Esophagus squamous epithelium (tissue), 5 donors: Measurements from ENCODE around the gene HK2. TPM values are rescaled to one million over a fixed set of nuclear protein-coding genes. Genes with fewer than 3 reads are reported as not detected.

Source experiments
- DNase-seq: peaks from one replicate; lab custom pipeline; 2025; lab: John Stamatoyannopoulos, UW
- H3K27ac ChIP-seq, 4 donors: fragments of 200-600 bp; sonication (generic); one replicate each; pipeline ENCODE4 v1.5.1; 2016 to 2019; ENCODE audit warnings: mild to moderate bottlenecking in 1 of 4
- H3K27me3 ChIP-seq, 4 donors: fragments of 200-600 bp; sonication (generic); 1 replicate in 3 of 4; 2 replicates in 1 of 4; pipeline versions ENCODE4 v1.5.1 to v1.6.0; 2017 to 2021; ENCODE audit warnings: antibody characterized with exemption in 1 of 4
- H3K36me3 ChIP-seq, 3 donors: fragments of 200-600 bp; sonication (generic); one replicate each; pipeline ENCODE4 v1.5.1; 2016 to 2019
- H3K4me1 ChIP-seq, 3 donors: fragments of 200-600 bp; sonication (generic); one replicate each; pipeline ENCODE4 v1.5.1; 2017 to 2019
- H3K4me3 ChIP-seq, 4 donors: fragments of 200-600 bp; sonication (generic); 1 replicate in 3 of 4; 2 replicates in 1 of 4; pipeline ENCODE4 v1.5.1; 2016 to 2019; ENCODE audit warnings: mild to moderate bottlenecking in 2 of 4, moderate library complexity in 1 of 4
- H3K9me3 ChIP-seq, 3 donors: fragments of 200-600 bp; sonication (generic); one replicate each; pipeline ENCODE4 v1.5.1; 2016 to 2019
- POLR2A ChIP-seq, 4 donors: fragments of 450-650 bp; IDR thresholded peaks; one replicate each; pipeline ENCODE4 v1.6.1; 2017; ENCODE audit warnings: antibody characterized with exemption in 4 of 4, mild to moderate bottlenecking in 4 of 4, moderate library complexity in 3 of 4
- WGBS, 2 donors: methylation state at CpG; one replicate each; pipeline ENCODE4 v1.1.5; 2018; 5-methylcytosine and 5-hydroxymethylcytosine counted together
- intact Hi-C: fragments of 100-400 bp; cut with DNase I; formaldehyde crosslinking; loops from one replicate; pipeline ENCODE4 v1.15.0; 2022
- total RNA-seq, 4 donors: library from RNA; depleted of rRNA; stranded (reverse); fragments of >200 nt; gene quantifications; one replicate each; pipeline ENCODE4 v1.1.0, GENCODE V29; 2016
- TF ChIP-seq, protein P1 (sequence below), 6 experiments: fragments of 450-650 bp in 4 of 6; fragments of 200-600 bp in 2 of 6; sonication (generic) in 2 of 6; IDR thresholded peaks; one replicate each; pipeline ENCODE4 v1.5.1; 2016 to 2019; ENCODE audit warnings: antibody characterized with exemption in 6 of 6, mild to moderate bottlenecking in 4 of 6, moderate library complexity in 4 of 6
- donor health status: DM: yes; HTN: yes; CAD: no.

HK2 gene
- total RNA-seq, 4 donors from 2014 or later = 11.2 to 45.4 (median 25.1) TPM

DNA sequence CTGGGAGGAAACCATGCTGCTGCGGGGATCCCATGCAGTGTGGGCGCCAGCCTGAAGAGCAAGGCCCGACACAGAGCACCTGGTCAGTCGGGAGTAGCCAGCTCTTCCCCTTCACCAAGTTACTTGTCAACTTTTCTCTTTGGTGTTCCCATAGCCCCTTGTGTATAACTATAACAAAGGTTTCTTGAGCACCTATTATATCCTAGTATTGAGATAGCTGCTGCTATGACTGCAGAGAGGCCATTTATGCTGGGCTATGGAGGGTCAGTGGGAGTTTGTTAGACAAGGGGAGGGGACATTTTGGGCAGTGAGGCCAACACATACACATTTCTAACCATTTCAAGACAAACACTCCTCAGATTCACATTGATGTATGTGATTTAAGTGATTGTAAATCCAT, 10.8 kb downstream of the HK2 start:
- intact Hi-C loops = no loop called here
- Histone ChIP-seq H3K4me1 (peaks cover 50 to 67% (median 56%) of the 10 kb centered on the region in 3 donors), H3K27ac (peak overlapping the region; percentile 79 to 88 (median 84)), H3K27me3 (no peaks in the 10 kb centered on the region), H3K36me3 (no peaks in the 10 kb centered on the region), H3K9me3 (no peaks in the 10 kb centered on the region), H3K4me3 (no peak overlapping the region)
- 73 to 75% methylated on average over 2 to 4 of the region's 4 CpGs for WGBS, 2 donors
- no peak for DNase-seq
- TF ChIP-seq, protein P1, sequence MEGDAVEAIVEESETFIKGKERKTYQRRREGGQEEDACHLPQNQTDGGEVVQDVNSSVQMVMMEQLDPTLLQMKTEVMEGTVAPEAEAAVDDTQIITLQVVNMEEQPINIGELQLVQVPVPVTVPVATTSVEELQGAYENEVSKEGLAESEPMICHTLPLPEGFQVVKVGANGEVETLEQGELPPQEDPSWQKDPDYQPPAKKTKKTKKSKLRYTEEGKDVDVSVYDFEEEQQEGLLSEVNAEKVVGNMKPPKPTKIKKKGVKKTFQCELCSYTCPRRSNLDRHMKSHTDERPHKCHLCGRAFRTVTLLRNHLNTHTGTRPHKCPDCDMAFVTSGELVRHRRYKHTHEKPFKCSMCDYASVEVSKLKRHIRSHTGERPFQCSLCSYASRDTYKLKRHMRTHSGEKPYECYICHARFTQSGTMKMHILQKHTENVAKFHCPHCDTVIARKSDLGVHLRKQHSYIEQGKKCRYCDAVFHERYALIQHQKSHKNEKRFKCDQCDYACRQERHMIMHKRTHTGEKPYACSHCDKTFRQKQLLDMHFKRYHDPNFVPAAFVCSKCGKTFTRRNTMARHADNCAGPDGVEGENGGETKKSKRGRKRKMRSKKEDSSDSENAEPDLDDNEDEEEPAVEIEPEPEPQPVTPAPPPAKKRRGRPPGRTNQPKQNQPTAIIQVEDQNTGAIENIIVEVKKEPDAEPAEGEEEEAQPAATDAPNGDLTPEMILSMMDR (IDR thresholded peaks at IDR 0.05) = no peak
- no peak for TF ChIP-seq POLR2A (IDR thresholded peaks at IDR 0.05)

DNA sequence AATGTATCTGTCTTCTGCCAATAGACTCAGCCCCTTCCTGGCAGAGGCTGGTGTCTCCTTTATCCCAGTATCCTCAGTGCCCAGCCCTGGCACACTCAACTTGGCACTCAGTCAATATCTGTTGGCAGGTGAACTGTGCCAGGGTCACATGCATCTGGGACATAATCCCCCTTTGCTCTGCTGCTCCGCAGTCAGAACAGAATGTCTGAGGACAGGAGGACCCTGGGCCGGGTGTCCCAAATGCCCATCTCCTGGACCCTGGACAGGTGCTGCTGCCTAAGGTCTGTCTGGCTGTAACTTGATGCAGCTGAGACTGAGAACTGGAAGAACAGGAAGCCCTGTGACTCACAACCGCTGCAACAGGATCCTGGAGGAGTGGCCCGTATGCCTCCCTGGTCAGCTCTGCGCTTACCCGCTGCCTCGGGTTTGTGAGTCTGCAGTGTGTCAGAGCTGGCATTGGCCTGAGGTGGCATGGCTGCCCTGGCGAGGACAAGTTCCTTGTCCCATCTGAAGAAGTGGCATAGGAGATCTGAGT, 11.4 kb downstream of the HK2 start:
- intact Hi-C loops = no loop called here
- no peak overlapping the region for H3K4me3 ChIP-seq
- H3K27ac ChIP-seq = peak overlapping the region; percentile 79 to 88 (median 84)
- 35 to 38% methylated on average over 2 to 6 of the region's 8 CpGs for WGBS, 2 donors
- no peaks in the 10 kb centered on the region for H3K27me3 ChIP-seq
- no peaks in the 10 kb centered on the region for H3K9me3 ChIP-seq
- peaks cover 56 to 73% (median 58%) of the 10 kb centered on the region in 3 donors for H3K4me1 ChIP-seq
- no peaks in the 10 kb centered on the region for H3K36me3 ChIP-seq
- TF ChIP-seq POLR2A (IDR thresholded peaks at IDR 0.05) = peak in 1 of 4 donors; percentile 27
- TF ChIP-seq, protein P1 (IDR thresholded peaks at IDR 0.05) = no peak
- peak; percentile 38 for DNase-seq

DNA sequence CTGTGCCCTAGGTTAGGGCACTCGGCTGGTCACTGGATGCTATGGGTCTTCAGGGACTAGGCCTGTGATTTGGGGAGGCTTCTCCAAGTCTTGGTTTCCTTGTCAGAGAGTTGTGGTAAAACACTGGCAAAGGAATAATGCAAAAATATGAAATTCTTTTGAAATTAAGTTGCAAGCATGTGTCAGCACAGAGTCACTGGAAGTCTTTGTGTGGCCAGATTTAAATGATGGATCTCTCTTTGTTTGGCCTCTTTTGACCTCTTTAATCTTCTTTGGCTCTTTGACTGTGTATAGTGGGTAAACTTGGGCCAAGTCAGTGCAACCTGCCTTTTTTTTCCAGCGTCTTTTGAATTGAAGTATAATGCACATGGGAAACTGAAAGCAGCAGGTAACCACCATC, 12.1 kb downstream of the HK2 start:
- TF ChIP-seq, protein P1 (IDR thresholded peaks at IDR 0.05) = no peak
- no peak for TF ChIP-seq POLR2A (IDR thresholded peaks at IDR 0.05)
- 37 to 53% methylated on average over 2 of the region's 2 CpGs for WGBS, 2 donors

DNA sequence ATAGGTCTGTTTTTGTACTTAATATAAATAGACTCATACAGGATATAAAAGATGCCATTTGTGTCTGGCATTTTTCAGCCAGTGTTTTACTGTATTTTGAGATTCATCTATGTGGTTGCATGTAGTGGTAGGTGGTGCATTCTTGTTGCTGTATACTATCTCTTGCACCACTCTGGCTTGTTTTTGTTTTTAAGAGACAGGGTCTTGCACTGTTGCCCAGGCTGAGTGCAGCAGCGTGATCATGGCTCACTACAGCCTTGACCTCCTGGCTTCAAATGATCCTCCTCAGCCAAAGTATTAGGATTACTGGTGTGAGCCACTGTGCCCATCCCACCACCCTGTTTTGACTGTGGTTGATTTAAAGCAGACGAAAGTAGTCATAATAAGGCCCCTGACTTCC, 12.6 kb downstream of the HK2 start:
- no peak overlapping the region for H3K4me3 ChIP-seq
- 87% methylated on average over 2 of the region's 2 CpGs; no CpG with 5 or more reads in 1 of the 2 donors for WGBS, 2 donors
- H3K36me3 ChIP-seq = peaks cover 0 to 2% (median 0%) of the 10 kb centered on the region in 3 donors
- intact Hi-C loops = no loop called here
- TF ChIP-seq, protein P1 (IDR thresholded peaks at IDR 0.05) = no peak
- no peak for TF ChIP-seq POLR2A (IDR thresholded peaks at IDR 0.05)
- no peaks in the 10 kb centered on the region for H3K9me3 ChIP-seq
- H3K27ac ChIP-seq = peak overlapping the region in 3 of 4 donors; percentile 84 to 88 (median 85)
- DNase-seq = no peak
- no peaks in the 10 kb centered on the region for H3K27me3 ChIP-seq
- peaks cover 58 to 81% (median 60%) of the 10 kb centered on the region in 3 donors for H3K4me1 ChIP-seq

More for the DNA sequence above, 12.1 kb downstream of the HK2 start:
- Histone ChIP-seq H3K27ac (peak overlapping the region; percentile 79 to 88 (median 84)), H3K27me3 (no peaks in the 10 kb centered on the region), H3K9me3 (no peaks in the 10 kb centered on the region), H3K36me3 (no peaks in the 10 kb centered on the region), H3K4me1 (peaks cover 58 to 80% (median 60%) of the 10 kb centered on the region in 3 donors), H3K4me3 (no peak overlapping the region)
- intact Hi-C loops = no loop called here
- DNase-seq = no peak

DNA sequence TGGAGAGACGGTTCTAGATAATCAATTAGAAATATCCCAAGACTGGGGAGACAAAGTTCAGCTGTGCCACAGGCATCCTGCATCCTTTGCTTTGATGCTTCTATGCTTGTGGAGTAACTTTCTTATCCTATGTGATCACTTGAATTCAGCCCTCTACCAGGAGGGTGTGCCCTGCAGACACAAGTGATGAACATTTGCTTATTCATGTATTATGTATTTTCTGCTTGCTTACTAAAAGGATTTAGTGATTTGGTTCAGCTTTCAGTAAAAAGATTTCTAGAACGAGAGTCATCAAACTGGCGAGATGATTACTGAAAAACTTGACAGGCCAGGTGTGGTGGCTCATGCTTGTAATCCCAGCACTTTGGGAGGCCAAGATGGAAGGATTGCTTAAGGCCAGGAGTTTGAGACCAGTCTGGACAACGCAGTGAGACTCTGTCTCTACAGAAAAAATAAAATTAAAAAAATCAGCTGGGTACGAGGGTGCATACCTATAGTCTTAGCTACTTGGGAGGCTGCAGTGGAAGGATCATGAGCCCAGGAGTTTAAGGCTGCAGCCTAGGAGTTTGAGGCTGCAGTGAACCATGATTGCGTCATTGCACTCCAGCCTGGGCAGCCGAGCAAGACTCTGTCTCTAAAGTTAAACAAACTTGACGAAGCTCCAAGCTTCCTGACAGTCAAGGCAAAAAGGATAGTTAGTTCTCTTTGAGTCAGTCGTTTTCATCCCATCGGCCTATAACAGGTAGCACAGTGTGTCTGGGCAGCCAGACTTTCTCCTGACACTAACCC, 13.3 kb downstream of the HK2 start:
- Histone ChIP-seq H3K36me3 (peaks cover 0 to 6% (median 0%) of the 10 kb centered on the region in 3 donors), H3K4me3 (no peak overlapping the region), H3K27ac (peak overlapping the region in 3 of 4 donors; percentile 84 to 88 (median 85)), H3K27me3 (no peaks in the 10 kb centered on the region), H3K9me3 (no peaks in the 10 kb centered on the region), H3K4me1 (peaks cover 58 to 81% (median 60%) of the 10 kb centered on the region in 3 donors)
- WGBS, 2 donors = 40 to 54% methylated on average over 9 to 10 of the region's 10 CpGs
- TF ChIP-seq, protein P1 (IDR thresholded peaks at IDR 0.05) = no peak
- no peak for TF ChIP-seq POLR2A (IDR thresholded peaks at IDR 0.05)
- no peak for DNase-seq
- intact Hi-C loops = no loop called here
